NCI-H460 (cell line): Measurements from ENCODE around the gene NUP214. TPM values are rescaled to one million over a fixed set of nuclear protein-coding genes. Genes with fewer than 3 reads are reported as not detected.
"Not testable (repeated sequence)": the region's sequence is repeated elsewhere in the genome, so short reads cannot be mapped to it uniquely, and the experiment has no call there.

Experiments used
- DNase-seq: peaks from one replicate; pipeline ENCODE4 v3.0.0-alpha.2; 2016; ENCODE audit warnings: low read depth; ENCODE audit errors: extremely low read depth
- total RNA-seq: library from RNA; depleted of rRNA; stranded (reverse); fragments of >200 nt; shearing (Covaris generic); gene quantifications from 2 replicates; pipeline ENCODE4 v1.2.3, GENCODE V29; 2014

Gene NUP214
- total RNA-seq, 1 experiment from 2014 or later: 17.2 TPM

- DNase-seq: no peak
These were observed 28.2 kb downstream of the NUP214 start for GRCh38 chr9:131153595-131153994.

GRCh38 chr9:131158673-131159072 lies 33.3 kb downstream of the NUP214 start:
- not testable (repeated sequence) for DNase-seq

GRCh38 chr9:131160416-131161112 lies 35.2 kb downstream of the NUP214 start:
- DNase-seq: no peak

GRCh38 chr9:131161585-131161984 lies 36.2 kb downstream of the NUP214 start:
- no peak for DNase-seq

GRCh38 chr9:131162886-131163285 lies 37.5 kb downstream of the NUP214 start:
- DNase-seq: no peak

- no peak for DNase-seq
These were observed 40.1 kb downstream of the NUP214 start for GRCh38 chr9:131165523-131165922.

- no peak for DNase-seq
These were observed 41.8 kb downstream of the NUP214 start for GRCh38 chr9:131167146-131167692.

- DNase-seq: no peak
These were observed 42.5 kb downstream of the NUP214 start for GRCh38 chr9:131167936-131168335.

- no peak for DNase-seq
These were observed 44.3 kb downstream of the NUP214 start for GRCh38 chr9:131169563-131170240.

GRCh38 chr9:131173995-131174394 lies 48.6 kb downstream of the NUP214 start:
- DNase-seq: no peak

GRCh38 chr9:131174681-131175239 lies 49.4 kb downstream of the NUP214 start:
- no peak for DNase-seq

GRCh38 chr9:131177898-131178297 lies 52.5 kb downstream of the NUP214 start:
- DNase-seq: no peak

GRCh38 chr9:131178382-131178781 lies 53.0 kb downstream of the NUP214 start:
- peak; percentile 54 for DNase-seq

GRCh38 chr9:131178926-131179325 lies 53.5 kb downstream of the NUP214 start:
- DNase-seq: no peak

GRCh38 chr9:131179561-131180219 lies 54.3 kb downstream of the NUP214 start:
- no peak for DNase-seq

GRCh38 chr9:131180454-131180853 lies 55.1 kb downstream of the NUP214 start:
- no peak for DNase-seq

GRCh38 chr9:131181091-131181681 lies 55.8 kb downstream of the NUP214 start:
- DNase-seq: no peak

- DNase-seq: no peak
These were observed 60.5 kb downstream of the NUP214 start for GRCh38 chr9:131185924-131186323.

GRCh38 chr9:131186622-131187021 lies 61.2 kb downstream of the NUP214 start:
- no peak for DNase-seq

- DNase-seq: no peak
These were observed 62.6 kb downstream of the NUP214 start for GRCh38 chr9:131187957-131188356.

- DNase-seq: no peak
These were observed 63.6 kb downstream of the NUP214 start for GRCh38 chr9:131188976-131189375.
